8988T (cell line): Measurements from ENCODE around the gene DEF6.

Experiments used
- DNase-seq: peaks from one replicate; pipeline ENCODE4 v3.0.0; 2011

The DEF6 gene

DNA sequence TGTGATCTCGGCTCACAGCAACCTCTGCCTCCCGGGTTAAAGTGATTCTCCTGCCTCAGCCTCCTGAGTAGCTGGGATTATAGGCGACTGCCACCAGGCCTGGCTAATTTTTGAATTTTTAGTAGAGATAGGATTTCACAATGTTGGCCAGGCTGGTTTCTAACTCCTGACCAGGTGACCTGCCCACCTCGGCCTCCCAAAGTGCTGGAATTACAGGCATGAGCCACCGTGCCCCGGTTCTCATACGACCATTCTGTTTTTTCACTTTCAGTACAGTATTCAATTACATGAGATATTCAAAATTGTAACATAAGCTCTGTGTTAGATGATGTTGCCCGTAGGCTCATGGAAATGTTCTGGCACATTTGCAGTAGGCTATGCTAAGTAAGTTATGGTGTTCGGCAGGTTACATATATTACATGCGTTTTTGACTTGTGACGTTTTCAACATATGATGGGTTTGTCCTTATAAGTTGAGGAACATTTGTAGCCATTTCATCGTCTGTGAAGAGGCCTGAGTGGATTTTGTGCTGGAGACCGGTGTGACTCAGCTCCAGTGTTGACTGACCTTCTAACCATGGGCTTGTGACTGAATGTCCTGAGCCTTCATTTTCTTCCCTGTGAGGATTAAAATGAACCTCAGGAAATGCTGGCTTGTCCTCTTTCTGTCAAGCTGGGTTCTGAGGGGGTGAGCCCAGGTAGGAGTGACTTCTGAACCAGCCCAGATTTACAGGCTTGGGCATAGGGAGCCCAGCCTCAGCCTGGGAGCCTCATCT is 56.9 kb downstream of the DEF6 start:
- DNase-seq, result no peak

GRCh38 chr6:35356391-35356790 is 58.8 kb downstream of the DEF6 start:
- no peak for DNase-seq

DNA sequence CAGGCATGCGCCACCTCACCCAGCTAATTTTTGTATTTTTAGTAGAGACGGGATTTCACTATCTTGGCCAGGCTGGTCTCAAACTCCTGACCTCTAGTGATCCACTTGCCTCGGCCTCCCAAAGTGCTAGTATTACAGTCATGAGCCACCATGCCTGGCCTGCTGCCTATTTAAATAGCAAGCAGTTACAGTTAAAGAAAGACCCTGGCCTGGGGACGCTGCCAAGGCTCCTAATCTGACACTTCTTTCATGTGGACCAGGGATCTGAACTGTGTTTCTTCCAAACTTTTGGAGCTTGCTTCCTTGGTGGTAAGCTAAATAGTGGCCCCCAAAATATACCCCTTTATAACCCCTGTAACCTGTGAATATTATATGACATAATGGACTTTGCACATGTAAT is 60.1 kb downstream of the DEF6 start:
- no peak for DNase-seq

DNA sequence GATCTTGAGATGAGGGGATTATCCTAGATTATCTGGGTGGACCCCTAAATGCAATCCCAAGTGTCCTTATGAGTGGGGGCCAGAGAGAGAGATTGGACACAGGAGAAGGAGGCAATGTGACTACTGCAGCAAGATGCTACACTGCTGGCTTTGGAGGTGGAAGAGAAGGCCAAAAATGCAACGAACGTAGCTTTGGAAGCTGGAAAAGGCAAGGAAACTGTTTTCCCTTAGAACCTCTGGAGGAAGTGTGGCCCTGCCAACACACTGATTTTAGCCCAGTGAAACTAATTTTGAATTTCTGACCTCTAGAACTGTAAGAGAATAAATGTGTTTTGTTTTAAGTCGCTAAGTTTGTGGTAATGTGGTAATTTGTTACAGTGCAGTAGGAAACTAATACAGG is 60.5 kb downstream of the DEF6 start:
- no peak for DNase-seq

DNA sequence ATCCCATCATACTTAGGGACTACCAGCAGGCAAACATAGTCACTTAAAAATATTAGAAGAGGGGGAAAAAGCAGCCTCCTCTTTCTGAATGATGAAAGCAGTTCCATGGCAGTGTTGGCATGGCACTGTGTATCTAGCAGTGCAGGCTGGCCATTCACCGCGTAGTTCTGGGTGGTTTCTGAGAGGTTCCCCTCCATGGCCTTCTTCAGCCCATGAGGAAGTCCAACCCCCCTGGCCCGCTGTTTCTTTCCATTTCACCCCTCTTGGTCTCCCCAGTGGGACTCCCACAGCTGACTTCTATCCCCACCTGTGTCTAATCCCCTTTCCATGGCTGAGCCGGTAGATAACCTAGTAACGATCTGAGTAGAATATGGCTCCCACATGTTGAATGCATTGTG is 61.7 kb downstream of the DEF6 start:
- DNase-seq, result no peak

GRCh38 chr6:35359744-35360348 is 62.2 kb downstream of the DEF6 start:
- no peak for DNase-seq

- DNase-seq, result no peak
These were observed 62.9 kb downstream of the DEF6 start for GRCh38 chr6:35360349-35361138.

- DNase-seq, result no peak
These were observed 64.6 kb downstream of the DEF6 start for GRCh38 chr6:35362200-35362599.

GRCh38 chr6:35363293-35363750 is 65.7 kb downstream of the DEF6 start:
- DNase-seq, result no peak

DNA sequence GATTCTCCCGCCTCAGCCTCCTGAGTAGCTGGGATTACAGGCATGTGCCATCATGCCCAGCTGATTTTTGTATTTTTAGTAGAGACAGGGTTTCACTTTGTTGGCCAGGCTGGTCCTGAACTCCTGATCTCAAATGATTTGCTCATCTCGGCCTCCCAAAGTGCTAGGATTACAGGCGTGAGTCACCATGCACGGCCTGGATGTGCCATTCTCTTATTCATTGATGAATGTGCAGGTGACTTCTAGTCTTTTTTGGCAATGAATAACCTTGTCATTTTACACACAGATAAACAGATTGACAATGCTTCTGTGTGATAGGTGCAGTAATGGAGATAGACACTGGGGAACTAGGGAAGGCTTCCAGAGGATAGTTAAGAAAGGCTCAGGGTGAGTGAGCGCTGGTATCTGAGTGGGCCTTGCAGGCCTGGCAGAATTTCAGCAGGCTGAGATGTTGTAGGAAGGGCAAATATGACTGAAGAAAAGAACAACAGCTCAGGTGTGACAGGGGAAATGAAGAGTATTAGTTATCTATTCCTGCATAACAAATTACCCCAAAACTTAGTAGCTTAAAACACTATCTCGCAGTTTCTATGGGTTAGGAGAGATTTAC is 68.1 kb downstream of the DEF6 start:
- no peak for DNase-seq

DNA sequence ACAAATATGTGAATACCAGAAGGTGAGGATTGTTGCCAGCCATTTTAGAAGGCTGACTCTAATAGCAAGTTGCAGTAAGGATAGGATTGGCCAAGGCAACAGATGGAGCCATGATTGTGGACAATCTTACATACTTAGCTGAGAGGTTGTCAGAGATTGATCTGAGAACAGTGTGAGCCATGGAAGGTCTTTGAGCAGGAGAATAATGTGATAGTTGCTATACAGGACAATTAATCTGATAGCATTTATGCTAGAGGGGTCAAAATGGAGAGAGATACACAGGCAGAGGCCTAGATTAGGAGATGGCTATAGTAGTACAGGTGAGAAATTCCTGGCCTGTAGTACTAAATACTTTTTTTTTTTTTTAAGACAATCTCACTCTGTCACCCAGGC is 68.6 kb downstream of the DEF6 start:
- DNase-seq, result no peak

GRCh38 chr6:35367646-35368037 is 70.0 kb downstream of the DEF6 start:
- no peak for DNase-seq

DNA sequence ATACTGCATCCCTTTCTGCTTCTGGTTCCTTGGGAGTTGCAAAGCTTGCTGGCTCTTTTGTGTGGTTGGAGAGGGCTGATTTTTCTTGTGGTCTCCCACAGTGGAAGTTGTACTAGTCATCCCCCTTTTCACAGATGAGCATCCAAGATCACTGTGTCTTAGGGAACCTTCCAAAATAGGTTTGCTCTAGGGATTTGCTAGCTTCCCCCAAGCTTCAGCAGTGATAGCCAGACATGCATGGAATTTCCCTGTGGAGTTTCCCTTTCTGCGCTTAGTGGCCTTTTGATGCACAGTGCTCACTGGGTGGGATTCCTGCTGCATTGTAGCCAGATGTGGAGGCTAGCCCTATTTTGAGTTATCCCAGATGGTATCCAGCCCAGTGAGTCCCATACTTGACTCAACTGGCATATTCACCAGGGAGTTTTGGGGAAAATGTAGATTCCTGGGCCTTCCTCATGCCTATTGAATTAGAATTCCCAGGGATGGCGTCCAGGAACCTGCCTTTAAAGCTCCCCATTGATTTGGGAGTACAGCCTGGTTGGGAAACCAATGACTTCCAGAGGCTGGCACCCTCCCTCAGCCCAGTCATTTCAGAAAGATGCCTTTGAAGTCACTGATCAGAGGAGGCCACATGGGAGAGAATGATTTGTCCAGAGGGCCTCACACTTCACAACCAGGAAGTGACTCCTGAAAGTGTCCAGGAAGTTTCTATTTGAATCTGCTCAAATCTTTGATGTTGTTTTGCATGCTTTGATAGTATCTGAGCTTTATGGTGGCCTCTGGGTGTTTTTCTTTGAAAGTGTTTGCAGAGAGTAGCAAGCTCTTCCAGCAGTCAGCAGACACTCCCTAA is 70.6 kb downstream of the DEF6 start:
- no peak for DNase-seq

- peak; percentile 53 for DNase-seq
These were observed 72.6 kb downstream of the DEF6 start for GRCh38 chr6:35370124-35370741.

DNA sequence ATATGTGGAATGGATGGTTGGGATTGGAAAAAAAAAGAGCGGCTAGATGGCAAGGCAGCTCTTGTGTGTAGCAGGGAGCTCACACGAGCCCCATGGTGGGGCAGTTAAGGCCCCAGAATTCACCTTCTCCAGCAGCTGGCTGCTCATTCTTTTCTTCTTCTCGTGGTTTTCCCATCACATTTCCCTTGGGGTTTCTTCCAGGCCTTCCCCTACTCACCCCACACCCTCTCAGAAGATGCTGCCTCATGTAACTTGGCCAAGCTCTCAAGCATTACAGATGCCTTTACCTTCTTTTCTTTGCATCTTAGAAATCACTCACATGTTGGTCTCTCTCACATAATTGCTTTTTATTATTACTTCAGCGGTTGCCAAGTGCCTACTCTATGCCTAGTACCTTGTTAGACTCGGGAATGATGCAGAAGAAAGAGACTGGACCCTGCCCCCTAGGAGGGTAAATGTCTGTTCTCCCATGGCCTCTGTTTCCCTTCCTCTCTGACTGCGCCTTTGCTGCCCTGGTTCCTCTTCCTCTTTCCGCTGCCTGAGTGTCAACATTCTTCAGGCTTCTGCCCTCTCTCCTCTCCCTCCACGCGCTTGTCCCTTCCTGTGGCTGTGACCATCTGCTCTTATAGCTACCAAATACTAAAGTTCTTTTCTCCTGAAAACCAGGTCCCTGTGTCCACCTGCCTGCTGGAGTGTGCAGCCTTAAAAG is 73.3 kb downstream of the DEF6 start:
- DNase-seq, result no peak
